HG02870 (cell line): ENCODE data around the gene GLDC.
"Not testable (repeated sequence)": the region's sequence is repeated elsewhere in the genome, so short reads cannot be mapped to it uniquely, and the experiment has no call there.

ENCODE experiments used
- ATAC-seq: cut with Tn5 transposase; IDR thresholded peaks from one replicate; pipeline ENCODE4 v1.9.1; 2021; ENCODE audit warnings: mild to moderate bottlenecking, moderate library complexity; ENCODE audit not compliant: unreplicated experiment

GLDC gene

GRCh38 chr9:6645355-6646292 lies at the start of gene GLDC:
TSS of gene GLDC (minus strand) at chr9:6645729. CDS start at chr9:6645499, 230 bp downstream.
- ATAC-seq: peak; percentile 89

- ATAC-seq: no peak
These were observed 47.4 kb upstream of the GLDC start for GRCh38 chr9:6692881-6693361.

- no peak for ATAC-seq
These were observed 46.9 kb upstream of the GLDC start for GRCh38 chr9:6692433-6692832.

GRCh38 chr9:6690675-6691070 lies 45.1 kb upstream of the GLDC start:
- ATAC-seq: not testable (repeated sequence)

- no peak for ATAC-seq
These were observed 44.6 kb upstream of the GLDC start for GRCh38 chr9:6689893-6690674.

- no peak for ATAC-seq
These were observed 41.7 kb upstream of the GLDC start for GRCh38 chr9:6687180-6687579.

GRCh38 chr9:6686396-6686795 lies 40.9 kb upstream of the GLDC start:
- ATAC-seq: no peak

- no peak for ATAC-seq
These were observed 36.5 kb upstream of the GLDC start for GRCh38 chr9:6681957-6682501.

GRCh38 chr9:6681147-6681956 lies 35.8 kb upstream of the GLDC start:
- ATAC-seq: peak; percentile 60

GRCh38 chr9:6680797-6681146 lies 35.2 kb upstream of the GLDC start:
- ATAC-seq: peak; percentile 17

- ATAC-seq: no peak
These were observed 32.3 kb upstream of the GLDC start for GRCh38 chr9:6677803-6678202.

- ATAC-seq: no peak
These were observed 30.9 kb upstream of the GLDC start for GRCh38 chr9:6676254-6676921.

GRCh38 chr9:6675268-6675667 lies 29.7 kb upstream of the GLDC start:
- ATAC-seq: no peak

GRCh38 chr9:6673326-6674025 lies 27.9 kb upstream of the GLDC start:
- peak; percentile 64 for ATAC-seq

- ATAC-seq: no peak
These were observed 26.6 kb upstream of the GLDC start for GRCh38 chr9:6672118-6672517.

- no peak for ATAC-seq
These were observed 25.9 kb upstream of the GLDC start for GRCh38 chr9:6671416-6671815.

- ATAC-seq: no peak
These were observed 24.4 kb upstream of the GLDC start for GRCh38 chr9:6669881-6670280.

GRCh38 chr9:6667633-6668280 lies 22.2 kb upstream of the GLDC start:
- ATAC-seq: no peak

GRCh38 chr9:6667080-6667479 lies 21.6 kb upstream of the GLDC start:
- ATAC-seq: no peak
